ENCODE data around the gene ABCB1.

GRCh38 chr7:87565877-87566276, 34.8 kb downstream of the ABCB1 start:
- TF ChIP-seq, protein P1, sequence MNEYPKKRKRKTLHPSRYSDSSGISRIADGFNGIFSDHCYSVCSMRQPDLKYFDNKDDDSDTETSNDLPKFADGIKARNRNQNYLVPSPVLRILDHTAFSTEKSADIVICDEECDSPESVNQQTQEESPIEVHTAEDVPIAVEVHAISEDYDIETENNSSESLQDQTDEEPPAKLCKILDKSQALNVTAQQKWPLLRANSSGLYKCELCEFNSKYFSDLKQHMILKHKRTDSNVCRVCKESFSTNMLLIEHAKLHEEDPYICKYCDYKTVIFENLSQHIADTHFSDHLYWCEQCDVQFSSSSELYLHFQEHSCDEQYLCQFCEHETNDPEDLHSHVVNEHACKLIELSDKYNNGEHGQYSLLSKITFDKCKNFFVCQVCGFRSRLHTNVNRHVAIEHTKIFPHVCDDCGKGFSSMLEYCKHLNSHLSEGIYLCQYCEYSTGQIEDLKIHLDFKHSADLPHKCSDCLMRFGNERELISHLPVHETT (tag by site-specific recombination; IDR thresholded peaks at IDR 0.05) = no peak
- TF ChIP-seq ZNF16 (tag by site-specific recombination; IDR thresholded peaks at IDR 0.05; ENCODE audit: low read depth) = no peak
- TF ChIP-seq, protein P2, sequence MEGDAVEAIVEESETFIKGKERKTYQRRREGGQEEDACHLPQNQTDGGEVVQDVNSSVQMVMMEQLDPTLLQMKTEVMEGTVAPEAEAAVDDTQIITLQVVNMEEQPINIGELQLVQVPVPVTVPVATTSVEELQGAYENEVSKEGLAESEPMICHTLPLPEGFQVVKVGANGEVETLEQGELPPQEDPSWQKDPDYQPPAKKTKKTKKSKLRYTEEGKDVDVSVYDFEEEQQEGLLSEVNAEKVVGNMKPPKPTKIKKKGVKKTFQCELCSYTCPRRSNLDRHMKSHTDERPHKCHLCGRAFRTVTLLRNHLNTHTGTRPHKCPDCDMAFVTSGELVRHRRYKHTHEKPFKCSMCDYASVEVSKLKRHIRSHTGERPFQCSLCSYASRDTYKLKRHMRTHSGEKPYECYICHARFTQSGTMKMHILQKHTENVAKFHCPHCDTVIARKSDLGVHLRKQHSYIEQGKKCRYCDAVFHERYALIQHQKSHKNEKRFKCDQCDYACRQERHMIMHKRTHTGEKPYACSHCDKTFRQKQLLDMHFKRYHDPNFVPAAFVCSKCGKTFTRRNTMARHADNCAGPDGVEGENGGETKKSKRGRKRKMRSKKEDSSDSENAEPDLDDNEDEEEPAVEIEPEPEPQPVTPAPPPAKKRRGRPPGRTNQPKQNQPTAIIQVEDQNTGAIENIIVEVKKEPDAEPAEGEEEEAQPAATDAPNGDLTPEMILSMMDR (tag by site-specific recombination; IDR thresholded peaks at IDR 0.05) = no peak
- no peak for TF ChIP-seq YY1 (tag by site-specific recombination; IDR thresholded peaks at IDR 0.05)
- TF ChIP-seq KLF9 (tag by site-specific recombination; IDR thresholded peaks at IDR 0.05; ENCODE audit: low read depth) = no peak
- TF ChIP-seq ZNF785 (tag by site-specific recombination; IDR thresholded peaks at IDR 0.05) = no peak
- TF ChIP-seq ZNF184 (tag by site-specific recombination; IDR thresholded peaks at IDR 0.05) = no peak
- TF ChIP-seq, protein P3, sequence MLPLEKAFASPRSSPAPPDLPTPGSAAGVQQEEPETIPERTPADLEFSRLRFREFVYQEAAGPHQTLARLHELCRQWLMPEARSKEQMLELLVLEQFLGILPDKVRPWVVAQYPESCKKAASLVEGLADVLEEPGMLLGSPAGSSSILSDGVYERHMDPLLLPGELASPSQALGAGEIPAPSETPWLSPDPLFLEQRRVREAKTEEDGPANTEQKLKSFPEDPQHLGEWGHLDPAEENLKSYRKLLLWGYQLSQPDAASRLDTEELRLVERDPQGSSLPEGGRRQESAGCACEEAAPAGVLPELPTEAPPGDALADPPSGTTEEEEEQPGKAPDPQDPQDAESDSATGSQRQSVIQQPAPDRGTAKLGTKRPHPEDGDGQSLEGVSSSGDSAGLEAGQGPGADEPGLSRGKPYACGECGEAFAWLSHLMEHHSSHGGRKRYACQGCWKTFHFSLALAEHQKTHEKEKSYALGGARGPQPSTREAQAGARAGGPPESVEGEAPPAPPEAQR (tag by site-specific recombination; IDR thresholded peaks at IDR 0.05) = no peak
- TF ChIP-seq ZBTB20 (tag by site-specific recombination; IDR thresholded peaks at IDR 0.05) = no peak
- TF ChIP-seq ZNF76 (tag by site-specific recombination; IDR thresholded peaks at IDR 0.05; ENCODE audit: borderline replicate concordance, low read depth) = no peak
- TF ChIP-seq ZNF19 (tag by site-specific recombination; IDR thresholded peaks at IDR 0.05; ENCODE audit: low read depth) = no peak
- no peak for TF ChIP-seq ZNF366 (tag by site-specific recombination; conservative IDR thresholded peaks at IDR 0.05)
- no peak for TF ChIP-seq ZNF621 (tag by site-specific recombination; IDR thresholded peaks at IDR 0.05)
- no peak for TF ChIP-seq ZNF133 (tag by site-specific recombination; IDR thresholded peaks at IDR 0.05)
